ENCODE measurements around the gene MDFIC.

The MDFIC gene

DNA sequence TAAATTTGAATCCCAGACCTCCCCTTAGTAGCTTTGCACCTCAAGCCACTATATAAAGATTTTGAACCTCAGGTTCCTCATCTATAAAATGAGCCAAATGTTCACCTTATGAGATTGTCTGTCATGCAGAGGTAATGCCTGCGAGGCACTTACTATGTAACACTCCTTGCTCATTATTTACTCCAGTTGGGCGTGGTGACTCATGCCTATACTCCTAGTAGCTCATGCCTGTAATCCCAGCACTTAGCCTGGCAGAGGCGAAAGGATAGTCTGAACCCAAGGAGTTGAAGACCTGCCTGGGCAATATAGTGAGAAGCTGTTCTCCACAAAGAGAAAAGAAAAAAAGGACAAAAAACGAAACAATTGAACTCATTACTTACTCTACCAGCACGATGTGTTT, 82.2 kb downstream of the MDFIC start:
- DNase-seq = no peak
- peaks cover 9% of the 10 kb centered on the region; the same call in 1 of the 2 replicates for H3F3A ChIP-seq (ENCODE audit: insufficient read depth, low read length)
- H2AFZ ChIP-seq (ENCODE audit: low read length) = no peak overlapping the region
- H3K9me3 ChIP-seq (replicated peaks; ENCODE audit: insufficient read depth, low read length) = no peaks in the 10 kb centered on the region
- no peak overlapping the region for H3K9ac ChIP-seq (ENCODE audit: low read length)
- TF ChIP-seq, protein P1, sequence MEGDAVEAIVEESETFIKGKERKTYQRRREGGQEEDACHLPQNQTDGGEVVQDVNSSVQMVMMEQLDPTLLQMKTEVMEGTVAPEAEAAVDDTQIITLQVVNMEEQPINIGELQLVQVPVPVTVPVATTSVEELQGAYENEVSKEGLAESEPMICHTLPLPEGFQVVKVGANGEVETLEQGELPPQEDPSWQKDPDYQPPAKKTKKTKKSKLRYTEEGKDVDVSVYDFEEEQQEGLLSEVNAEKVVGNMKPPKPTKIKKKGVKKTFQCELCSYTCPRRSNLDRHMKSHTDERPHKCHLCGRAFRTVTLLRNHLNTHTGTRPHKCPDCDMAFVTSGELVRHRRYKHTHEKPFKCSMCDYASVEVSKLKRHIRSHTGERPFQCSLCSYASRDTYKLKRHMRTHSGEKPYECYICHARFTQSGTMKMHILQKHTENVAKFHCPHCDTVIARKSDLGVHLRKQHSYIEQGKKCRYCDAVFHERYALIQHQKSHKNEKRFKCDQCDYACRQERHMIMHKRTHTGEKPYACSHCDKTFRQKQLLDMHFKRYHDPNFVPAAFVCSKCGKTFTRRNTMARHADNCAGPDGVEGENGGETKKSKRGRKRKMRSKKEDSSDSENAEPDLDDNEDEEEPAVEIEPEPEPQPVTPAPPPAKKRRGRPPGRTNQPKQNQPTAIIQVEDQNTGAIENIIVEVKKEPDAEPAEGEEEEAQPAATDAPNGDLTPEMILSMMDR (IDR thresholded peaks at IDR 0.05; ENCODE audit: low read length) = no peak
- no peak for TF ChIP-seq EZH2phosphoT487 (IDR thresholded peaks at IDR 0.05; ENCODE audit: low read length)
- TF ChIP-seq EZH2 (optimal IDR thresholded peaks at IDR 0.05; ENCODE audit: low read depth, low read length) = no peak
- peaks cover 13% of the 10 kb centered on the region for H3K4me1 ChIP-seq (ENCODE audit: low read length)
- H3K4me3 ChIP-seq (ENCODE audit: low read length) = no peak overlapping the region
- H3K27me3 ChIP-seq (replicated peaks; ENCODE audit: insufficient read depth, low read length) = no peaks in the 10 kb centered on the region
- H3K4me2 ChIP-seq (ENCODE audit: low read depth, low read length) = no peak overlapping the region
- H3K27ac ChIP-seq (ENCODE audit: low read length) = no peak overlapping the region
- peaks cover 62% of the 10 kb centered on the region for H3K79me2 ChIP-seq (ENCODE audit: low read length)
- no peaks in the 10 kb centered on the region for H3K9me2 ChIP-seq (replicated peaks; ENCODE audit: insufficient read depth, low read length)
- no peaks in the 10 kb centered on the region; the same call in 1 of the 2 replicates for H4K20me1 ChIP-seq (ENCODE audit: insufficient read depth, low read length)
- no peaks in the 10 kb centered on the region; the same call in 1 of the 2 replicates for H3K36me3 ChIP-seq (replicated peaks; ENCODE audit: insufficient read depth, low read length)

DNA sequence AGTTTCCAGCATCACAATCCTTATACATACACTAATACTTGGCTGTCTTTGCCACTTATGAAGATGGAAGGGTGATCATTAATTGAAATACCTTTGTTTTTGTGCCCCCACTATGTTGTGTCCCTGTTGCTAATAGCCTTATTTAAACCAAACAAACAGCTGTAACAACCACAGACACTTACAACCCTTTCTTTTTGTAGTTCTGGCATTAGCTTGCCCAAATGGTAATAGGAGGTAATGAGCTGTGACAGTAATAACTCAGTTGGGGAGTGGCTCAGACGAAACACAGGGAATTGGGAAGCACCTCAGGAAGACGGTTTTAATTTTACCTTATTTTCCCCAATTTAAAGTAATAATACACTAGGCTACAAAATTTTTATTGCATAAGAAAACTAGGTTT, 83.4 kb downstream of the MDFIC start:
- H3K4me3 ChIP-seq (ENCODE audit: low read length) = no peak overlapping the region
- H3K4me1 ChIP-seq (ENCODE audit: low read length) = peaks cover 24% of the 10 kb centered on the region
- H3K9me3 ChIP-seq (replicated peaks; ENCODE audit: insufficient read depth, low read length) = no peaks in the 10 kb centered on the region
- H3K9ac ChIP-seq (ENCODE audit: low read length) = no peak overlapping the region
- H3K79me2 ChIP-seq (ENCODE audit: low read length) = peaks cover 67% of the 10 kb centered on the region
- H3K9me2 ChIP-seq (replicated peaks; ENCODE audit: insufficient read depth, low read length) = no peaks in the 10 kb centered on the region
- H3K4me2 ChIP-seq (ENCODE audit: low read depth, low read length) = no peak overlapping the region
- H3K36me3 ChIP-seq (replicated peaks; ENCODE audit: insufficient read depth, low read length) = no peaks in the 10 kb centered on the region; the same call in 1 of the 2 replicates
- H2AFZ ChIP-seq (ENCODE audit: low read length) = no peak overlapping the region
- no peak overlapping the region for H3K27ac ChIP-seq (ENCODE audit: low read length)
- TF ChIP-seq EZH2phosphoT487 (IDR thresholded peaks at IDR 0.05; ENCODE audit: low read length) (no peak), EZH2 (optimal IDR thresholded peaks at IDR 0.05; ENCODE audit: low read depth, low read length) (no peak)
- TF ChIP-seq, protein P1 (IDR thresholded peaks at IDR 0.05; ENCODE audit: low read length) = no peak
- no peak for DNase-seq
- peaks cover 11% of the 10 kb centered on the region; the same call in 1 of the 2 replicates for H3F3A ChIP-seq (ENCODE audit: insufficient read depth, low read length)
- no peaks in the 10 kb centered on the region for H3K27me3 ChIP-seq (replicated peaks; ENCODE audit: insufficient read depth, low read length)
- H4K20me1 ChIP-seq (ENCODE audit: insufficient read depth, low read length) = no peaks in the 10 kb centered on the region; the same call in 1 of the 2 replicates

- TF ChIP-seq EZH2 (optimal IDR thresholded peaks at IDR 0.05; ENCODE audit: low read depth, low read length) (no peak), EZH2phosphoT487 (IDR thresholded peaks at IDR 0.05; ENCODE audit: low read length) (no peak)
- TF ChIP-seq, protein P1 (IDR thresholded peaks at IDR 0.05; ENCODE audit: low read length) = no peak
- Histone ChIP-seq H3K36me3 (replicated peaks; ENCODE audit: insufficient read depth, low read length) (no peaks in the 10 kb centered on the region), H3F3A (ENCODE audit: insufficient read depth, low read length) (peaks cover 11% of the 10 kb centered on the region; the same call in 1 of the 2 replicates), H3K9me2 (replicated peaks; ENCODE audit: insufficient read depth, low read length) (no peaks in the 10 kb centered on the region), H3K9me3 (replicated peaks; ENCODE audit: insufficient read depth, low read length) (no peaks in the 10 kb centered on the region), H4K20me1 (ENCODE audit: insufficient read depth, low read length) (no peaks in the 10 kb centered on the region; the same call in 1 of the 2 replicates), H3K9ac (ENCODE audit: low read length) (no peak overlapping the region), H3K27me3 (replicated peaks; ENCODE audit: insufficient read depth, low read length) (no peaks in the 10 kb centered on the region), H3K4me2 (ENCODE audit: low read depth, low read length) (no peak overlapping the region), H3K79me2 (ENCODE audit: low read length) (peaks cover 68% of the 10 kb centered on the region), H3K4me3 (ENCODE audit: low read length) (no peak overlapping the region), H3K27ac (ENCODE audit: low read length) (no peak overlapping the region), H3K4me1 (ENCODE audit: low read length) (peaks cover 24% of the 10 kb centered on the region), H2AFZ (ENCODE audit: low read length) (no peak overlapping the region)
- no peak for DNase-seq
These were observed 84.1 kb downstream of the MDFIC start for GRCh38 chr7:115005953-115006352.

Data from MM.1S (cell line).